OCI-LY7 (cell line): ENCODE measurements around the gene ELL. TPM values are rescaled to one million over a fixed set of nuclear protein-coding genes. Genes with fewer than 3 reads are reported as not detected.

Source experiments
- BruUV-seq: library from RNA; stranded (reverse); fragments of 400-500 nt; replicated peaks from 2 replicates; lab custom pipeline; 2021; lab: Mats Ljungman, UMichigan
- CTCF ChIA-PET: fragments of 300-600 bp; sonication (Branson Sonifier 250); formaldehyde crosslinking; loops from one replicate; lab custom pipeline; 2022; ENCODE audit warnings: antibody characterized with exemption; ENCODE audit not compliant: unreplicated experiment; lab: Charles Lee
- POLR2A ChIA-PET: fragments of 300-600 bp; sonication (Branson Sonifier 250); formaldehyde crosslinking; loops from one replicate; lab custom pipeline; 2022; ENCODE audit warnings: antibody characterized with exemption; lab: Charles Lee
- DNase-seq: peaks from one replicate; pipeline ENCODE4 v3.0.0-alpha.2; 2015; ENCODE audit warnings: low spot score
- H2AFZ ChIP-seq: fragments of 200-600 bp; sonication (generic), shearing (Covaris generic); 2 replicates; pipeline ENCODE4 v1.6.1; 2014; ENCODE audit warnings: mild to moderate bottlenecking, antibody characterized with exemption, low read length, moderate library complexity
- H3K27ac ChIP-seq: fragments of 200-600 bp; sonication (generic); 2 replicates; pipeline ENCODE4 v1.5.1; 2014; ENCODE audit warnings: mixed run types, low read depth, mild to moderate bottlenecking, moderate library complexity, low read length, inconsistent platforms; ENCODE audit not compliant: poor library complexity, severe bottlenecking
- H3K36me3 ChIP-seq: fragments of 200-600 bp; sonication (generic); 2 replicates; pipeline ENCODE4 v1.6.1; 2014; ENCODE audit warnings: mild to moderate bottlenecking, antibody characterized with exemption, low read length, moderate library complexity, mixed read lengths; ENCODE audit not compliant: insufficient read depth
- H3K4me1 ChIP-seq: fragments of 200-600 bp; sonication (generic); 2 replicates; pipeline ENCODE4 v1.5.1; 2014; ENCODE audit warnings: mild to moderate bottlenecking, low read length; ENCODE audit not compliant: insufficient read depth, poor library complexity, severe bottlenecking
- H3K4me2 ChIP-seq: fragments of 200-600 bp; sonication (generic); 2 replicates; pipeline ENCODE4 v1.6.1; 2014; ENCODE audit warnings: mild to moderate bottlenecking, low read length
- H3K4me3 ChIP-seq: fragments of 200-600 bp; sonication (generic); 2 replicates; pipeline ENCODE4 v1.5.1; 2014; ENCODE audit warnings: mild to moderate bottlenecking, low read depth, low read length; ENCODE audit not compliant: poor library complexity, severe bottlenecking
- H3K79me2 ChIP-seq: fragments of 200-600 bp; sonication (generic); 2 replicates; pipeline ENCODE4 v1.6.1; 2016; ENCODE audit warnings: low read depth, mild to moderate bottlenecking, low read length, moderate library complexity, mixed read lengths; ENCODE audit not compliant: insufficient read depth
- H3K9me2 ChIP-seq: fragments of 200-600 bp; sonication (generic); 2 replicates; pipeline ENCODE4 v1.6.1; 2016; ENCODE audit warnings: mild to moderate bottlenecking, low read length, mixed read lengths; ENCODE audit not compliant: insufficient read depth
- H3K9me3 ChIP-seq: fragments of 200-600 bp; sonication (generic); 2 replicates; pipeline ENCODE4 v1.6.1; 2014; ENCODE audit warnings: mild to moderate bottlenecking, mixed run types, low read length, mixed read lengths
- H4K20me1 ChIP-seq: fragments of 200-600 bp; sonication (generic); 2 replicates; pipeline ENCODE4 v1.6.1; 2014; ENCODE audit warnings: mild to moderate bottlenecking, antibody characterized with exemption, low read length, moderate library complexity, mixed read lengths; ENCODE audit not compliant: insufficient read depth
- EZH2phosphoT487 ChIP-seq: fragments of 200-600 bp; sonication (generic); IDR thresholded peaks from 2 replicates; pipeline ENCODE4 v1.6.1; 2018; ENCODE audit warnings: low read depth, borderline replicate concordance, mild to moderate bottlenecking, mixed run types, antibody characterized with exemption, low read length, moderate library complexity, mixed read lengths
- intact Hi-C: fragments of 100-400 bp; cut with micrococcal nuclease; formaldehyde crosslinking; loops from one replicate; pipeline ENCODE4 v1.10.0; 2022; ENCODE audit not compliant: unreplicated experiment
- total RNA-seq, 2 experiments: library from RNA; depleted of rRNA in 1 of 2; stranded (reverse); fragments of >200 nt in 1 of 2; shearing (Covaris generic) in 1 of 2; gene quantifications; 2 replicates each; pipeline ENCODE4 v1.2.3, GENCODE V29; 2014 to 2022
- TF ChIP-seq, protein P1 (sequence below): fragments of 200-600 bp; sonication (generic); conservative IDR thresholded peaks from 2 replicates; pipeline ENCODE4 v1.5.1; 2014; ENCODE audit warnings: mild to moderate bottlenecking, antibody characterized with exemption, low read length, moderate library complexity, mixed read lengths

Gene ELL
- total RNA-seq, 2 experiments from 2014 or later: 14.4 to 24.6 TPM

DNA sequence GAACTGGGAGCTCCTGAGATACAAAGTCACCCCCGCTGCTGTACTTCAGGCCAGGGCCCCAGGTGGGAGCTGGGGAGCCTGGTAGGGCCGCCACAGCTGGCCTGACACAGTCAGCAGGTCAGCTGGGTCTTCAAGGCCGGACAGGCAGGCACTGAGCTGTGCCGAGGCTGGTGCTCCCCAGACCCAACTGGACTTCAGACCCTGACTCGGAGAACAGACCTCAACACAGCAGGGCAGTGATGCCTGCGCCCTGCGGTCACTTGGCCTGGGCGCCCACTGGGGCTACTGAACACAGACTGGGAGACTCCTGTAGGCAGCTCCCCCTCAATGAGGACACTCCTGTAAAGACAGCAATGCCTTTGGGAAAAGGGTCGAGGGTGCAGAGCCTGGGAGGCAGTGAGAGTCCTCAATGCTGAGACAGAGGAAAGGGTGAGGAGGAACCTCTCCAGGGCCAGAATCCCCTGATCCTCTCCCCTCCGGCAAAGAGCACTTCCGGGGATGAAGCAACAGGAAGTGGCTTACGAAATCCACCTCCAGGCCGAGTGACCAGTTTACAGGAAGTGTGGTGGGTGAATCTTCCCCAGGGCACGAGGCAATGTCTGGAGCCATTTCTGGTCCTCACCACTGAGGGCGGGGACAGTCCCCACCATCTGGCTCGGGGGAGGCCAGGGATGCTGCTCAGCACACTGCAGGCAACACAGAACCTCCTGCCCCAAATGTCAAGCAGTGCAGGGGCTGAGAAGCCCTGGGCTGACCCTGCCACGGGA lies 43.1 kb downstream of the ELL start:
- Histone ChIP-seq H4K20me1 (no peaks in the 10 kb centered on the region; the same call in 1 of the 2 replicates), H3K9me2 (no peaks in the 10 kb centered on the region), H3K36me3 (no peaks in the 10 kb centered on the region), H3K4me3 (peak overlapping the region; percentile 9), H3K4me1 (peaks cover 27% of the 10 kb centered on the region), H3K9me3 (no peaks in the 10 kb centered on the region), H3K79me2 (peaks cover 5% of the 10 kb centered on the region; the same call in 1 of the 2 replicates), H2AFZ (no peak overlapping the region), H3K4me2 (peak overlapping the region; percentile 61), H3K27ac (peak overlapping the region; percentile 31)
- ChIA-PET POLR2A (no interaction called here), CTCF (no interaction called here)
- DNase-seq: peak; percentile 83
- no peak for TF ChIP-seq EZH2phosphoT487
- TF ChIP-seq, protein P1, sequence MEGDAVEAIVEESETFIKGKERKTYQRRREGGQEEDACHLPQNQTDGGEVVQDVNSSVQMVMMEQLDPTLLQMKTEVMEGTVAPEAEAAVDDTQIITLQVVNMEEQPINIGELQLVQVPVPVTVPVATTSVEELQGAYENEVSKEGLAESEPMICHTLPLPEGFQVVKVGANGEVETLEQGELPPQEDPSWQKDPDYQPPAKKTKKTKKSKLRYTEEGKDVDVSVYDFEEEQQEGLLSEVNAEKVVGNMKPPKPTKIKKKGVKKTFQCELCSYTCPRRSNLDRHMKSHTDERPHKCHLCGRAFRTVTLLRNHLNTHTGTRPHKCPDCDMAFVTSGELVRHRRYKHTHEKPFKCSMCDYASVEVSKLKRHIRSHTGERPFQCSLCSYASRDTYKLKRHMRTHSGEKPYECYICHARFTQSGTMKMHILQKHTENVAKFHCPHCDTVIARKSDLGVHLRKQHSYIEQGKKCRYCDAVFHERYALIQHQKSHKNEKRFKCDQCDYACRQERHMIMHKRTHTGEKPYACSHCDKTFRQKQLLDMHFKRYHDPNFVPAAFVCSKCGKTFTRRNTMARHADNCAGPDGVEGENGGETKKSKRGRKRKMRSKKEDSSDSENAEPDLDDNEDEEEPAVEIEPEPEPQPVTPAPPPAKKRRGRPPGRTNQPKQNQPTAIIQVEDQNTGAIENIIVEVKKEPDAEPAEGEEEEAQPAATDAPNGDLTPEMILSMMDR: no peak
- no TSS peak for BruUV-seq
- intact Hi-C loops: no loop called here

DNA sequence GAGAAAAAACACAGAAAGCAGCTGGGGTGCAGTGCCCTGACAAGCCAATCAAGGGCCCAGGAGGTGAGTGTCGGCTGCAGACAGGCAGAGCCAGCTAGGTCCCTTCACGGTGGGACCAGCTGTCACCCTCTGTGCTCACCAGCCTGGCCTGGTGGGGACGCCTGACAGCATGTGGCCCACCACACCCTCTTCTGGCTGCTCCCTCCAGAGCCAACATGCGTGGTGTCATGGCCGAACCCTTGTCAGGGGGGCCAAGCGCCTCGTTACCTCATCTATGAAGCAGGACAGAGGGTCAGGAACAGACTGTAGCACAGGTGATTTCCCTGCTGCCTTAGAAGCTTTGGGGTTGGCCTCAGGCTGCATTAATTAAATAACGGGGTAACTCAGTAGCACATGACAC lies 43.9 kb downstream of the ELL start:
- peaks cover 5% of the 10 kb centered on the region; the same call in 1 of the 2 replicates for H3K79me2 ChIP-seq
- no peak overlapping the region for H3K4me3 ChIP-seq
- H3K4me2 ChIP-seq: 0 out of 2 replicates have a peak overlapping the region, but pooled peaks have one; percentile 61
- DNase-seq: no peak
- TF ChIP-seq EZH2phosphoT487: no peak
- TF ChIP-seq, protein P1: no peak
- ChIA-PET CTCF (interaction anchor here (0.6 kb wide), 1 partner anchor 145 kb away, joined by 3 read pairs; no protein-coding TSS in a partner anchor), POLR2A (no interaction called here)
- no peaks in the 10 kb centered on the region for H3K36me3 ChIP-seq
- H4K20me1 ChIP-seq: no peaks in the 10 kb centered on the region; the same call in 1 of the 2 replicates
- peaks cover 27% of the 10 kb centered on the region for H3K4me1 ChIP-seq
- peak overlapping the region; percentile 31 for H3K27ac ChIP-seq
- intact Hi-C loops: no loop called here
- H3K9me2 ChIP-seq: no peaks in the 10 kb centered on the region
- H2AFZ ChIP-seq: no peak overlapping the region
- H3K9me3 ChIP-seq: no peaks in the 10 kb centered on the region
- BruUV-seq: no TSS peak
